Astrocyte (in vitro differentiated cells and primary cell): ENCODE results near the gene PNPLA3.

Source experiments
- CTCF ChIP-seq: IDR thresholded peaks from 2 replicates; pipeline ENCODE4 v1.5.1; 2011; ENCODE audit warnings: low read depth, mild to moderate bottlenecking, inconsistent platforms, low read length, moderate library complexity; ENCODE audit not compliant: insufficient read depth
- EZH2 ChIP-seq: IDR thresholded peaks from 2 replicates; pipeline ENCODE4 v1.6.1; 2012; ENCODE audit warnings: mild to moderate bottlenecking, low read length, inconsistent platforms; ENCODE audit not compliant: insufficient read depth

- no peak for TF ChIP-seq CTCF
- TF ChIP-seq EZH2 = no peak
These were observed 1.5 kb upstream of the PNPLA3 start for GRCh38 chr22:43922123-43922522.
